ENCODE results near the gene HAGH. TPM values are rescaled to one million over a fixed set of nuclear protein-coding genes. Genes with fewer than 3 reads are reported as not detected.

Gene HAGH
- total RNA-seq, 1 donor from 2014 or later: 35.9 TPM

GRCh38 chr16:1775006-1775845 is 51.4 kb downstream of the HAGH start:
- Mint-ChIP-seq H3K9me3 (ENCODE audit: unreplicated experiment) (no peaks in the 10 kb centered on the region), H3K4me1 (ENCODE audit: low read depth, unreplicated experiment) (peaks cover 4% of the 10 kb centered on the region), H3K27me3 (ENCODE audit: low read depth, unreplicated experiment) (no peaks in the 10 kb centered on the region), H3K27ac (ENCODE audit: unreplicated experiment) (no peak overlapping the region), H3K4me3 (ENCODE audit: unreplicated experiment) (peak overlapping the region; percentile 54), H3K36me3 (ENCODE audit: low read depth, unreplicated experiment) (no peaks in the 10 kb centered on the region)
- TF ChIP-seq CTCF (IDR thresholded peaks at IDR 0.05; ENCODE audit: insufficient read depth, low read depth, low read length) (no peak), EZH2 (IDR thresholded peaks at IDR 0.05; ENCODE audit: insufficient read depth, low read length) (no peak)
- peak overlapping the region; percentile 91 for H3K9ac ChIP-seq (ENCODE audit: low read length)
- H3K27me3 ChIP-seq (ENCODE audit: insufficient read depth, low read length): no peaks in the 10 kb centered on the region
- no peaks in the 10 kb centered on the region for H3K36me3 ChIP-seq (ENCODE audit: insufficient read depth, low read length)
- peaks cover 38% of the 10 kb centered on the region for H4K20me1 ChIP-seq (ENCODE audit: insufficient read depth, low read length)
- H3K9me3 ChIP-seq (ENCODE audit: insufficient read depth, low read depth, low read length): no peaks in the 10 kb centered on the region
- no peak overlapping the region for H3K4me3 ChIP-seq (ENCODE audit: insufficient read depth, low read depth, low read length)
- H3K27ac ChIP-seq (ENCODE audit: low read depth, low read length): no peak overlapping the region
- H3K4me2 ChIP-seq (ENCODE audit: low read length): peak overlapping the region; percentile 91
- FAIRE-seq (no peak), DNase-seq (ENCODE audit: low read depth) (no peak)
- H3K4me1 ChIP-seq (ENCODE audit: insufficient read depth, low read length): peaks cover 24% of the 10 kb centered on the region
- no peak overlapping the region for H2AFZ ChIP-seq (ENCODE audit: low read depth, low read length)
- peaks cover 41% of the 10 kb centered on the region for H3K79me2 ChIP-seq (ENCODE audit: insufficient read depth, low read length)

- Mint-ChIP-seq H3K4me3 (ENCODE audit: unreplicated experiment) (peak overlapping the region; percentile 54), H3K27ac (ENCODE audit: unreplicated experiment) (no peak overlapping the region), H3K36me3 (ENCODE audit: low read depth, unreplicated experiment) (no peaks in the 10 kb centered on the region), H3K27me3 (ENCODE audit: low read depth, unreplicated experiment) (no peaks in the 10 kb centered on the region), H3K4me1 (ENCODE audit: low read depth, unreplicated experiment) (peaks cover 6% of the 10 kb centered on the region), H3K9me3 (ENCODE audit: unreplicated experiment) (no peaks in the 10 kb centered on the region)
- DNase-seq (ENCODE audit: low read depth): no peak
- Histone ChIP-seq H3K36me3 (ENCODE audit: insufficient read depth, low read length) (no peaks in the 10 kb centered on the region), H3K27me3 (ENCODE audit: insufficient read depth, low read length) (no peaks in the 10 kb centered on the region), H4K20me1 (ENCODE audit: insufficient read depth, low read length) (peaks cover 43% of the 10 kb centered on the region), H3K4me1 (ENCODE audit: insufficient read depth, low read length) (peaks cover 26% of the 10 kb centered on the region), H3K79me2 (ENCODE audit: insufficient read depth, low read length) (peaks cover 41% of the 10 kb centered on the region), H3K4me3 (ENCODE audit: insufficient read depth, low read depth, low read length) (peak overlapping the region; percentile 5), H3K27ac (ENCODE audit: low read depth, low read length) (no peak overlapping the region), H3K9ac (ENCODE audit: low read length) (peak overlapping the region; percentile 91), H3K9me3 (ENCODE audit: insufficient read depth, low read depth, low read length) (no peaks in the 10 kb centered on the region), H3K4me2 (ENCODE audit: low read length) (peak overlapping the region; percentile 91), H2AFZ (ENCODE audit: low read depth, low read length) (no peak overlapping the region)
- FAIRE-seq: no peak
- no peak for TF ChIP-seq CTCF (IDR thresholded peaks at IDR 0.05; ENCODE audit: insufficient read depth, low read depth, low read length)
- no peak for TF ChIP-seq EZH2 (IDR thresholded peaks at IDR 0.05; ENCODE audit: insufficient read depth, low read length)
Measured at GRCh38 chr16:1774448-1774780, 52.2 kb downstream of the HAGH start.
